Kidney (tissue), 14 donors: ENCODE data around the gene APOE. TPM values are rescaled to one million over a fixed set of nuclear protein-coding genes. Genes with fewer than 3 reads are reported as not detected.

Source experiments
- DNase-seq, 5 donors: peaks; one replicate each; pipeline ENCODE4 v3.0.0-alpha.2; 2013 to 2020
- FAIRE-seq: peaks from 2 replicates; lab custom pipeline; 2012; peaks lifted over from hg19 to GRCh38; lab: Jason Lieb, UNC
- H3K27ac ChIP-seq, 2 donors: one replicate each; pipeline ENCODE4 v1.7.0; 2013; ENCODE audit warnings: low read depth in 2 of 2, low read length in 2 of 2, inconsistent platforms in 1 of 2
- H3K27me3 ChIP-seq: one replicate; pipeline ENCODE4 v1.7.1; 2013; ENCODE audit warnings: low read length, inconsistent platforms; ENCODE audit not compliant: control insufficient read depth, insufficient read depth
- H3K36me3 ChIP-seq, 3 donors: one replicate each; pipeline versions ENCODE4 v1.7.0 to v1.7.1; 2013; ENCODE audit warnings: low read length in 3 of 3, control low read depth in 1 of 3, inconsistent platforms in 1 of 3; ENCODE audit not compliant: insufficient read depth in 3 of 3, control insufficient read depth in 2 of 3
- H3K4me1 ChIP-seq, 3 donors: one replicate each; pipeline versions ENCODE4 v1.7.0 to v1.7.1; 2013; ENCODE audit warnings: low read length in 3 of 3, inconsistent platforms in 1 of 3, low read depth in 1 of 3; ENCODE audit not compliant: control insufficient read depth in 2 of 3, insufficient read depth in 2 of 3
- H3K4me3 ChIP-seq, 3 donors: one replicate each; pipeline versions ENCODE4 v1.7.0 to v1.8.1; 2013; ENCODE audit warnings: low read length in 3 of 3, control low read depth in 1 of 3, inconsistent platforms in 1 of 3
- H3K9ac ChIP-seq, 3 donors: one replicate each; pipeline versions ENCODE4 v1.7.0 to v1.7.1; 2013; ENCODE audit warnings: low read length in 3 of 3, control low read depth in 1 of 3, inconsistent platforms in 1 of 3
- H3K9me3 ChIP-seq, 3 donors: one replicate each; pipeline versions ENCODE4 v1.7.0 to v1.7.1; 2013; ENCODE audit warnings: low read length in 3 of 3, control low read depth in 1 of 3, inconsistent platforms in 1 of 3; ENCODE audit not compliant: control insufficient read depth in 2 of 3, insufficient read depth in 1 of 3
- intact Hi-C: fragments of 100-400 bp; cut with DNase I; formaldehyde crosslinking; loops from one replicate; pipeline ENCODE4 v1.11.1; 2022
- polyA plus RNA-seq: library from polyadenylated mRNA; stranded (reverse); fragments of 350-450 nt; fragmentation: Illumina TruSeq; extraction: RNeasy Lipid Tissue Mini Kit (QIAGEN cat#74804); gene quantifications from one replicate; pipeline ENCODE4 v1.2.3, GENCODE V29; 2014; ENCODE audit warnings: low read depth, low replicate concordance; ENCODE audit not compliant: insufficient read depth
- total RNA-seq: library from RNA; stranded (reverse); fragmentation: NEBNext Ultra II Directional; extraction: Animal tissue kit (Norgen Biotek cat#: 25700); gene quantifications from one replicate; pipeline ENCODE4 v1.2.1, GENCODE V29; 2021
- TF ChIP-seq, protein P1 (sequence below): IDR thresholded peaks from 3 replicates; pipeline ENCODE4 v1.5.1; 2012; ENCODE audit warnings: mild to moderate bottlenecking, moderate library complexity, borderline replicate concordance; ENCODE audit not compliant: insufficient read depth; ENCODE audit errors: extremely low read depth
- donor health status: control.
- donor health status: control.
- donor health status: control.
- donor health status: control.
- donor health status: control.
- donor health status: DM: yes; HTN: yes; CAD: no.
- donor health status: Normal renal cell carcinoma (clear cell type).

APOE gene
- total and polyA plus RNA-seq, 2 donors from 2014 or later: 122 to 2,837 TPM

- Histone ChIP-seq H3K4me1 (peaks cover 0 to 31% (median 17%) of the 10 kb centered on the region in 3 donors), H3K27me3 (no peaks in the 10 kb centered on the region), H3K9me3 (no peaks in the 10 kb centered on the region), H3K36me3 (peaks cover 0 to 13% (median 8%) of the 10 kb centered on the region in 3 donors), H3K9ac (peak overlapping the region in 1 of 3 donors; percentile 96), H3K27ac (no peak overlapping the region), H3K4me3 (peak overlapping the region in 2 of 3 donors; percentile 97)
- intact Hi-C loops: no loop called here
- no peak for DNase-seq
- no peak for FAIRE-seq
- TF ChIP-seq, protein P1, sequence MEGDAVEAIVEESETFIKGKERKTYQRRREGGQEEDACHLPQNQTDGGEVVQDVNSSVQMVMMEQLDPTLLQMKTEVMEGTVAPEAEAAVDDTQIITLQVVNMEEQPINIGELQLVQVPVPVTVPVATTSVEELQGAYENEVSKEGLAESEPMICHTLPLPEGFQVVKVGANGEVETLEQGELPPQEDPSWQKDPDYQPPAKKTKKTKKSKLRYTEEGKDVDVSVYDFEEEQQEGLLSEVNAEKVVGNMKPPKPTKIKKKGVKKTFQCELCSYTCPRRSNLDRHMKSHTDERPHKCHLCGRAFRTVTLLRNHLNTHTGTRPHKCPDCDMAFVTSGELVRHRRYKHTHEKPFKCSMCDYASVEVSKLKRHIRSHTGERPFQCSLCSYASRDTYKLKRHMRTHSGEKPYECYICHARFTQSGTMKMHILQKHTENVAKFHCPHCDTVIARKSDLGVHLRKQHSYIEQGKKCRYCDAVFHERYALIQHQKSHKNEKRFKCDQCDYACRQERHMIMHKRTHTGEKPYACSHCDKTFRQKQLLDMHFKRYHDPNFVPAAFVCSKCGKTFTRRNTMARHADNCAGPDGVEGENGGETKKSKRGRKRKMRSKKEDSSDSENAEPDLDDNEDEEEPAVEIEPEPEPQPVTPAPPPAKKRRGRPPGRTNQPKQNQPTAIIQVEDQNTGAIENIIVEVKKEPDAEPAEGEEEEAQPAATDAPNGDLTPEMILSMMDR: no peak
These were observed 51.9 kb downstream of the APOE start for GRCh38 chr19:44957526-44957925.

DNA sequence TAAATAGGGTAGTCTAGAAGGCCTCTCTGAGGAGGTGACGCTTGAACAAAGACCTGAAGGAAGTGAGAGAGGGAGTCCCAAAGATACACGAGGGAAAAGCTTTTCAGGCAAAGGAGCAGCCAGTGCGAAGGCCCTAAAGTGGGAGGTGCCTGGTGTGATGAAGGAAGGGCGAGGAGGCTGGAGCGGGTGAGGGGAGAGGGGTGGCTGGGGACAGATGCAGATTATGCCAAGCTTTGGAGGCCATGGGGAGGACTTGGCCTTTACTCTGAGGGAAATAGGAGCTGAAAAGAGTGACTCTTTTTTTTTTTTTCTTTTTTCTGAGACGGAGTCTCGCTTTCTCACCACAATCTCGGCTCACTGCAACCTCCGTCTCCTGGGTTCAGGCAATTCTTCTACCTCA lies 52.5 kb downstream of the APOE start:
- TF ChIP-seq, protein P1: no peak
- no peaks in the 10 kb centered on the region for H3K9me3 ChIP-seq
- DNase-seq (no peak), FAIRE-seq (no peak)
- H3K9ac ChIP-seq: no peak overlapping the region
- H3K27ac ChIP-seq: no peak overlapping the region
- no peak overlapping the region for H3K4me3 ChIP-seq
- peaks cover 0 to 13% (median 8%) of the 10 kb centered on the region in 3 donors for H3K36me3 ChIP-seq
- H3K4me1 ChIP-seq: peaks cover 0 to 31% (median 17%) of the 10 kb centered on the region in 3 donors
- intact Hi-C loops: no loop called here
- no peaks in the 10 kb centered on the region for H3K27me3 ChIP-seq

Other genes with a start within 250 kb of the APOE start
- 5.1 TPM for gene CEACAM19, start 234.3 kb upstream of the APOE start, total RNA-seq
- 5.5 TPM for gene CEACAM19, start 234.3 kb upstream of the APOE start, polyA plus RNA-seq
- gene CEACAM16, start 206.6 kb upstream of the APOE start, total RNA-seq: not detected
- gene CEACAM16, start 206.6 kb upstream of the APOE start, polyA plus RNA-seq: not detected
- 86.8 TPM for gene BCL3, start 157.1 kb upstream of the APOE start, total RNA-seq
- gene BCL3, start 157.1 kb upstream of the APOE start, polyA plus RNA-seq: 23.2 TPM
- gene CBLC, start 127.9 kb upstream of the APOE start, total RNA-seq: 11.5 TPM
- gene CBLC, start 127.9 kb upstream of the APOE start, polyA plus RNA-seq: 8.2 TPM
- gene BCAM, start 96.7 kb upstream of the APOE start, total RNA-seq: 748 TPM
- 671 TPM for gene BCAM, start 96.7 kb upstream of the APOE start, polyA plus RNA-seq
- gene NECTIN2, start 59.5 kb upstream of the APOE start, total RNA-seq: 110 TPM
- gene NECTIN2, start 59.5 kb upstream of the APOE start, polyA plus RNA-seq: 111 TPM
- 45.4 TPM for gene TOMM40, start 14.5 kb upstream of the APOE start, total RNA-seq
- 51.5 TPM for gene TOMM40, start 14.5 kb upstream of the APOE start, polyA plus RNA-seq
- gene APOC1, start 8.8 kb downstream of the APOE start, total RNA-seq: 11.8 TPM
- 16.7 TPM for gene APOC1, start 8.8 kb downstream of the APOE start, polyA plus RNA-seq
- not detected for gene APOC4, start 36.4 kb downstream of the APOE start, total RNA-seq
- not detected for gene APOC4, start 36.4 kb downstream of the APOE start, polyA plus RNA-seq
- gene APOC2, start 40.3 kb downstream of the APOE start, total RNA-seq: 1.6 TPM
- gene APOC2, start 40.3 kb downstream of the APOE start, polyA plus RNA-seq: 25.0 TPM
- 107 TPM for gene CLPTM1, start 49.6 kb downstream of the APOE start, total RNA-seq
- gene CLPTM1, start 49.6 kb downstream of the APOE start, polyA plus RNA-seq: 142 TPM
- gene RELB, start 95.7 kb downstream of the APOE start, total RNA-seq: 30.6 TPM
- 10.3 TPM for gene RELB, start 95.7 kb downstream of the APOE start, polyA plus RNA-seq
- 83.6 TPM for gene CLASRP, start 133.2 kb downstream of the APOE start, total RNA-seq
- 38.0 TPM for gene CLASRP, start 133.2 kb downstream of the APOE start, polyA plus RNA-seq
- gene ZNF296, start 170.7 kb downstream of the APOE start, total RNA-seq: 2.1 TPM
- gene ZNF296, start 170.7 kb downstream of the APOE start, polyA plus RNA-seq: 1.2 TPM
- gene GEMIN7, start 173.5 kb downstream of the APOE start, total RNA-seq: 17.2 TPM
- gene GEMIN7, start 173.5 kb downstream of the APOE start, polyA plus RNA-seq: 32.2 TPM
- gene PPP1R37, start 187.4 kb downstream of the APOE start, total RNA-seq: 33.0 TPM
- 21.6 TPM for gene PPP1R37, start 187.4 kb downstream of the APOE start, polyA plus RNA-seq